Glutamatergic neuron (in vitro differentiated cells): Measurements from ENCODE around the gene ACAP3. TPM values are rescaled to one million over a fixed set of nuclear protein-coding genes. Genes with fewer than 3 reads are reported as not detected.

Source experiments
- DNase-seq: peaks from one replicate; pipeline ENCODE4 v3.0.0; 2022
- H3K27ac Mint-ChIP-seq: one replicate; pipeline ENCODE4 v1.8.0; 2020; ENCODE audit warnings: mild to moderate bottlenecking, mixed read lengths, inconsistent platforms; ENCODE audit not compliant: unreplicated experiment
- H3K27me3 Mint-ChIP-seq: one replicate; pipeline ENCODE4 v1.8.0; 2020; ENCODE audit warnings: mild to moderate bottlenecking, moderate library complexity, mixed read lengths, inconsistent platforms; ENCODE audit not compliant: unreplicated experiment
- H3K36me3 Mint-ChIP-seq: one replicate; pipeline ENCODE4 v1.8.0; 2020; ENCODE audit warnings: mild to moderate bottlenecking, mixed read lengths, inconsistent platforms; ENCODE audit not compliant: unreplicated experiment
- H3K4me1 Mint-ChIP-seq: one replicate; pipeline ENCODE4 v1.8.0; 2020; ENCODE audit warnings: mild to moderate bottlenecking, low read depth, mixed read lengths, inconsistent platforms; ENCODE audit not compliant: unreplicated experiment
- H3K4me3 Mint-ChIP-seq: one replicate; pipeline ENCODE4 v1.8.0; 2020; ENCODE audit warnings: mild to moderate bottlenecking, mixed read lengths, inconsistent platforms; ENCODE audit not compliant: unreplicated experiment
- H3K9me3 Mint-ChIP-seq: one replicate; pipeline ENCODE4 v1.8.0; 2020; ENCODE audit warnings: mild to moderate bottlenecking, moderate library complexity, mixed read lengths, inconsistent platforms; ENCODE audit not compliant: unreplicated experiment
- total RNA-seq: library from RNA; stranded (reverse); fragmentation: NEBNext Ultra II Directional; extraction: Animal tissue kit (Norgen Biotek cat#: 25700); gene quantifications from one replicate; pipeline ENCODE4 v1.2.1, GENCODE V29; 2021; ENCODE audit not compliant: unreplicated experiment
- TF ChIP-seq, protein P1 (sequence below): fragments of 200-600 bp; sonication (generic); IDR thresholded peaks from one replicate; pipeline ENCODE4 v1.5.0; 2021; ENCODE audit not compliant: partially characterized antibody, unreplicated experiment

The ACAP3 gene
- total RNA-seq, 1 donor from 2014 or later: 1,099 TPM

DNA sequence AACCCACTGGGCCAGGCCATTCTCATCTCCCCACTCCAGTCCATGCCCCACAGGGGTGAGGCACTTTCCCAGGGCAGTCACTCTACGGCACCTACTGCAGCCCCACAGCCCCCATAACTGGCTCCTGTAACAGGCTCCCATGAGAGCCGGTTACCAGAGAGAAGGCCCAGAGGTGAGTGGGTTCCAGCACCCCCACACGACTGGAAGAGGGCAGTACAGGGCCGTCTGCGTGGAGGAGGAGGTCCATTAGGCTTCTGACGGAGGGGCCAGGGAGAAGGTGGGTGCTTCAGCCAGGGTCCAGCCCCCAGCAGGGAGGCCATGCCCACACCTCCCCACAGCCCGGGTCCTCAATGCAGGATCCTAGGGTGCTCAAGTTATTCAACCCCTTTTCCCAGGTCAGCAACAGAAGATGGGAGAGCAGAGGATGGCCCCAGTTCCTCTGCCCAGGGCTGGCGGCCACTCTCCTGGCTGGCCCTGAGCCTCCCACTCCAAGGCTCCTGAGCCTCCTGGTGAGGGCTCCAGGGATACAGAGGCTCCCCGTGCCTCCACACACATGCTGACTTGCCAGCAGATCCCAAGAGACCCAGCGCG lies 1.6 kb downstream of the ACAP3 start:
- Mint-ChIP-seq H3K27me3 (peaks cover 30% of the 10 kb centered on the region), H3K9me3 (peaks cover 15% of the 10 kb centered on the region), H3K4me1 (no peaks in the 10 kb centered on the region), H3K36me3 (no peaks in the 10 kb centered on the region), H3K4me3 (peak overlapping the region; percentile 97), H3K27ac (peak overlapping the region; percentile 99)
- TF ChIP-seq, protein P1, sequence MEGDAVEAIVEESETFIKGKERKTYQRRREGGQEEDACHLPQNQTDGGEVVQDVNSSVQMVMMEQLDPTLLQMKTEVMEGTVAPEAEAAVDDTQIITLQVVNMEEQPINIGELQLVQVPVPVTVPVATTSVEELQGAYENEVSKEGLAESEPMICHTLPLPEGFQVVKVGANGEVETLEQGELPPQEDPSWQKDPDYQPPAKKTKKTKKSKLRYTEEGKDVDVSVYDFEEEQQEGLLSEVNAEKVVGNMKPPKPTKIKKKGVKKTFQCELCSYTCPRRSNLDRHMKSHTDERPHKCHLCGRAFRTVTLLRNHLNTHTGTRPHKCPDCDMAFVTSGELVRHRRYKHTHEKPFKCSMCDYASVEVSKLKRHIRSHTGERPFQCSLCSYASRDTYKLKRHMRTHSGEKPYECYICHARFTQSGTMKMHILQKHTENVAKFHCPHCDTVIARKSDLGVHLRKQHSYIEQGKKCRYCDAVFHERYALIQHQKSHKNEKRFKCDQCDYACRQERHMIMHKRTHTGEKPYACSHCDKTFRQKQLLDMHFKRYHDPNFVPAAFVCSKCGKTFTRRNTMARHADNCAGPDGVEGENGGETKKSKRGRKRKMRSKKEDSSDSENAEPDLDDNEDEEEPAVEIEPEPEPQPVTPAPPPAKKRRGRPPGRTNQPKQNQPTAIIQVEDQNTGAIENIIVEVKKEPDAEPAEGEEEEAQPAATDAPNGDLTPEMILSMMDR: no peak
- peak; percentile 51 for DNase-seq

DNA sequence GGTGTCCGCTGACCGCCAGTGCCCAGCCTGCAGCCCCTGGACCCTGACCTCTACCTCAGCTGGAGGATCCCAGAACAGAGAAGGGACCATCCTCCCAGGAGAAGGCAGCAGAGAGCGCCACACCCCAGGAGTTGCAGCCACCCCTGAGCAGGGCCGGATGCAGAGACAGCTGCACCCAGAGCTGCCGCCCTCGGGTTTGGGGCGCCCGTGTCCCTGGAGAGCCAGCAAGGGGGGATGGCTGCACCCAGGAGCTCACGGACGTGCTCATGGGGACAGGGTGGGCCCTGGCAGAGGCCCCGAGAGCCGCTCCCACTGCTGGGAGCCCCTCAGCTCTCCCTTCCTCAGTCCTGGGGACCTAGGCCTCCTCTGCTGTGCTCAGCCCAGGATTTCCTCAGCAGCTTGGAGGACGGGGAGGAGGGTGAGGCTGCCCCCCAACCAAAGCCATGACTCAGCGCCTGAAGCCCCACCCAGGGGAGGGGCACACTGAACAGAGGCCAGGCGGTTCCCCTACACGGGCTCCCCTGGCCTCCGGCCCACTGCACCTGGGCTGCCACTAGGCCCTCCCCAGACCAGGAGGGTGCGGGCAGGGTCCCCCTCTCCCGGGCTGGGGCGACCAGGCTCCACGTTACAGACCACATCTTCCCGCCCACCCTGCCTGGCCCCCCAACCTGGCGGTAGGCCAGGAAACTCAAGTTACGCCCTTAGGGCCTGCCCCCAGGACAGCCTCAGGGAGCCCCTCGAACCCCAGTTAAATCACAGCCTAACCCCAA lies 2.2 kb downstream of the ACAP3 start:
- no peaks in the 10 kb centered on the region for H3K36me3 Mint-ChIP-seq
- peak overlapping the region; percentile 97 for H3K4me3 Mint-ChIP-seq
- TF ChIP-seq, protein P1: no peak
- peak overlapping the region; percentile 99 for H3K27ac Mint-ChIP-seq
- no peaks in the 10 kb centered on the region for H3K4me1 Mint-ChIP-seq
- DNase-seq: peak; percentile 78
- peaks cover 27% of the 10 kb centered on the region for H3K27me3 Mint-ChIP-seq
- peaks cover 21% of the 10 kb centered on the region for H3K9me3 Mint-ChIP-seq

DNA sequence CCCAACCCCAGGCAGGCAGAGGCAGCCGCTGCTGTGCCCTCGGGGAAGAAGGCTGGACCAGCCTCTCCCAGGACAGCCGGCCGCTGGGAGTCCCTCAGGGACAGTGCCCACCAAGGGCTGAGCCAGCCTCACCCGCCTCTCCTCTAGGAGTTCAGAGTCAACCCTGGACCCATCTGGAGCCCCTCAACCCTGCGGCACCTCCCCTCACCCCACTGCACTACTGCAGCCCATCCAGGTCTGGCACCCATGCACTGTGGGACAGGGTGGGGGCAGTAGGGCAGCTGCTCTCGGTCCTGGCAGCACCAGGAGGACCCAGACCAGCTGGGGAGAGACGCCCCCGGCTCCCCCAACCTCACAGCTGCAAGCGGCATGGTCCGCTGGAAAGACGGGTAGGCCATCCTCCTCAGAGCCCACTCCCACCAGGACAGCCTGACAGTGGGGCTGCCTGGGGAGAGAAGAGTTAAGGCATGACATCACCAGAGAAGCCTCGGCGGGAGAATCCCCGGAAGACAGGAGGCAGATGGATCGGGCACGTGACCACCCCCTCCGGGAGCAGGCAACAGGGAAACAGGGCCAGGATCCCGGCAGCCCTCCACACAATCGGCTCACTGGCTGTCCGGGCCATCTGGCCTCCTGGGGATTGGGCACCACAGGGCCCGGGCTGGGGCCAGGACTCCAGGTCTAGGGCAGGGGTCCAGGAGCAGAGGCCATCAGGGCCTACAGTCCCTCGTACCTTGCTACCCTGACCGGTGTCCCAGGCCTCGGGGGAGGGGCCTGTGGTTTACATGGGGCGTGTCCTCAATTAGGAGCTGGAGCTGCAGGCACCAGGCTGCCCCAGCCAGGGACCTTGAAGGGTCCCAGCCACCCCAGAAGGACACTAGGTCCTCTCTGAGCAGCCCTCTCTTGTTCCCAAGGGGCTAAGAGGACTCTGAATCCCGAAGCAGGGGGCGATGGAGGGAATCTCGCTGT lies 3.1 kb downstream of the ACAP3 start:
- no peaks in the 10 kb centered on the region for H3K36me3 Mint-ChIP-seq
- peaks cover 6% of the 10 kb centered on the region for H3K4me1 Mint-ChIP-seq
- H3K9me3 Mint-ChIP-seq: peaks cover 24% of the 10 kb centered on the region
- peak; percentile 94 for DNase-seq
- H3K4me3 Mint-ChIP-seq: peak overlapping the region; percentile 88
- TF ChIP-seq, protein P1: no peak
- peaks cover 31% of the 10 kb centered on the region for H3K27me3 Mint-ChIP-seq
- peak overlapping the region; percentile 99 for H3K27ac Mint-ChIP-seq

DNA sequence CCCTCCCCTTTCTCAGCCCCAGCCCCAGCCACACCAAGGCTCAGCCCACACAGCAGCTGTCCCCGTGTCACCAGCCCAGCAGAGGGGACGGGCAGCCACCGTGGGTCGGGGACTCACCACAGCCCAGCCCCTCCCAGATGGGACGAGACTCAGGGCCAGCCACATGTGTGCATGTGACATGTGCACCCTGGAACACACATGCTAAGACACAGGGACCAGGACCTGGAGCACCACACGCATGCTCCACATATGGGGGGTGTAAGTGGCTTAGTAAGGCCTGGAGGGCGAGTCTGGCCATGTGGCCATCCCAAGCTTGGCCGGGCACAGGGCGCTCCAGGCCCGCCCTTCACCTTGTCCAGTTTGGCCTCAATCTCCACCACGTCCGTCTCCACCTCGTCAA lies 4.0 kb downstream of the ACAP3 start:
- H3K36me3 Mint-ChIP-seq: no peaks in the 10 kb centered on the region
- DNase-seq: no peak
- H3K27me3 Mint-ChIP-seq: peaks cover 39% of the 10 kb centered on the region
- H3K9me3 Mint-ChIP-seq: peaks cover 27% of the 10 kb centered on the region
- peak overlapping the region; percentile 77 for H3K4me3 Mint-ChIP-seq
- peaks cover 6% of the 10 kb centered on the region for H3K4me1 Mint-ChIP-seq
- H3K27ac Mint-ChIP-seq: peak overlapping the region; percentile 84
- TF ChIP-seq, protein P1: no peak
